ENCODE measurements around the gene PTRH2.
"Not testable (repeated sequence)": the region's sequence is repeated elsewhere in the genome, so short reads cannot be mapped to it uniquely, and the experiment has no call there.

DNA sequence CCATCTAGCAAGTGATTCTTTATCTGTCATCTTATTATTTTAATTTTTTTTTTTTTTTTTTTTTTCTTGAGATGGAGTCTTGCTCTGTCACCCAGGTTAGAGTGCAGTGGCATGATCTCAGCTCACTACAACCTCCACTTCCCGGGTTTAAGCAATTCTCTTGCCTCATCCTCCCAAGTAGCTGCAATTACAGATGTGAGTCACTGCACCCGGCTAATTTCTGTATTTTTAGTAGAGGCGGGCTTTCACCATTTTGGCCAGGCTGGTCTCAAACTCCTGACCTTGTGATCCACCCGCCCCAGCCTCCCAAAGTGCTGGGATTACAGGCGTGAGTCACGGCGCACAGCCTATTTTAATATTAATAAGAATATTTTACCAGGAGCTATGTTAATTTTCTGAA is 50.6 kb downstream of the PTRH2 start:
- TF ChIP-seq, protein P1, sequence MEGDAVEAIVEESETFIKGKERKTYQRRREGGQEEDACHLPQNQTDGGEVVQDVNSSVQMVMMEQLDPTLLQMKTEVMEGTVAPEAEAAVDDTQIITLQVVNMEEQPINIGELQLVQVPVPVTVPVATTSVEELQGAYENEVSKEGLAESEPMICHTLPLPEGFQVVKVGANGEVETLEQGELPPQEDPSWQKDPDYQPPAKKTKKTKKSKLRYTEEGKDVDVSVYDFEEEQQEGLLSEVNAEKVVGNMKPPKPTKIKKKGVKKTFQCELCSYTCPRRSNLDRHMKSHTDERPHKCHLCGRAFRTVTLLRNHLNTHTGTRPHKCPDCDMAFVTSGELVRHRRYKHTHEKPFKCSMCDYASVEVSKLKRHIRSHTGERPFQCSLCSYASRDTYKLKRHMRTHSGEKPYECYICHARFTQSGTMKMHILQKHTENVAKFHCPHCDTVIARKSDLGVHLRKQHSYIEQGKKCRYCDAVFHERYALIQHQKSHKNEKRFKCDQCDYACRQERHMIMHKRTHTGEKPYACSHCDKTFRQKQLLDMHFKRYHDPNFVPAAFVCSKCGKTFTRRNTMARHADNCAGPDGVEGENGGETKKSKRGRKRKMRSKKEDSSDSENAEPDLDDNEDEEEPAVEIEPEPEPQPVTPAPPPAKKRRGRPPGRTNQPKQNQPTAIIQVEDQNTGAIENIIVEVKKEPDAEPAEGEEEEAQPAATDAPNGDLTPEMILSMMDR (IDR thresholded peaks at IDR 0.05; ENCODE audit: low read length): not testable (repeated sequence)
- not testable (repeated sequence) for TF ChIP-seq EZH2 (IDR thresholded peaks at IDR 0.05; ENCODE audit: borderline replicate concordance, low read length)

All from OCI-LY1 (cell line).